Keratinocyte (primary cell): ENCODE data around the gene FAM3B.

Experiments
- EZH2 ChIP-seq: IDR thresholded peaks from one replicate; pipeline ENCODE4 v1.6.1; 2012; ENCODE audit warnings: inconsistent platforms, mild to moderate bottlenecking, low read length, moderate library complexity
- TF ChIP-seq, protein P1 (sequence below), 3 experiments: IDR thresholded peaks in 1 of 3; conservative IDR thresholded peaks in 1 of 3; optimal IDR thresholded peaks in 1 of 3; 2 replicates in 2 of 3; 3 replicates in 1 of 3; pipeline versions ENCODE3 to v1.5.1; 2011; ENCODE audit warnings: low read length in 3 of 3, mild to moderate bottlenecking in 3 of 3, moderate library complexity in 2 of 3, control low read depth in 1 of 3, inconsistent platforms in 1 of 3; ENCODE audit not compliant: insufficient read depth in 2 of 3; ENCODE audit errors: extremely low read depth in 1 of 3

DNA sequence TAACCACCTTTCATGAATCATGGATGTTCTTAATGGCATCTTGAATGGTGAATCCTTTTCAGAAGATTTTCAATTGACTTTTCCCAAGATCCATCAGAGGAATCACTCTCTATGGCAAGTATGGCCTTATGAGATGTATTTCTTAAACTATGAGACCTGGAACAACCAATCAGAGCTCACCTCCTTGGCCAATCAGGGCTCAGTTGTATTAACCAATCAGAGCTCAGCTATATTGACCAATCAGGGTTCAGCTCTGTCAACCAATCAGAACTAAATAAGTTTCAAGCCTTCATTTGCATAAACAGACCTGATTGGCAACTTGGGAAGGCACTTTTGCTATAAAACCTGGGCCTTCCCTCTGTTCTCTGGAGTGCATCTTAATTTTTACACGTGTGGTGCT, 13.6 kb upstream of the FAM3B start:
- TF ChIP-seq, protein P1, sequence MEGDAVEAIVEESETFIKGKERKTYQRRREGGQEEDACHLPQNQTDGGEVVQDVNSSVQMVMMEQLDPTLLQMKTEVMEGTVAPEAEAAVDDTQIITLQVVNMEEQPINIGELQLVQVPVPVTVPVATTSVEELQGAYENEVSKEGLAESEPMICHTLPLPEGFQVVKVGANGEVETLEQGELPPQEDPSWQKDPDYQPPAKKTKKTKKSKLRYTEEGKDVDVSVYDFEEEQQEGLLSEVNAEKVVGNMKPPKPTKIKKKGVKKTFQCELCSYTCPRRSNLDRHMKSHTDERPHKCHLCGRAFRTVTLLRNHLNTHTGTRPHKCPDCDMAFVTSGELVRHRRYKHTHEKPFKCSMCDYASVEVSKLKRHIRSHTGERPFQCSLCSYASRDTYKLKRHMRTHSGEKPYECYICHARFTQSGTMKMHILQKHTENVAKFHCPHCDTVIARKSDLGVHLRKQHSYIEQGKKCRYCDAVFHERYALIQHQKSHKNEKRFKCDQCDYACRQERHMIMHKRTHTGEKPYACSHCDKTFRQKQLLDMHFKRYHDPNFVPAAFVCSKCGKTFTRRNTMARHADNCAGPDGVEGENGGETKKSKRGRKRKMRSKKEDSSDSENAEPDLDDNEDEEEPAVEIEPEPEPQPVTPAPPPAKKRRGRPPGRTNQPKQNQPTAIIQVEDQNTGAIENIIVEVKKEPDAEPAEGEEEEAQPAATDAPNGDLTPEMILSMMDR (optimal IDR thresholded peaks at IDR 0.05 in 1 of 3, IDR thresholded peaks at IDR 0.05 in 1 of 3, conservative IDR thresholded peaks at IDR 0.05 in 1 of 3; ENCODE audit: extremely low read depth in 1 of 3, insufficient read depth in 2 of 3, low read length in 3 of 3) = no peak
- TF ChIP-seq EZH2 = no peak
